IMR-90 (cell line): ENCODE data around the gene TPGS1. TPM values are rescaled to one million over a fixed set of nuclear protein-coding genes. Genes with fewer than 3 reads are reported as not detected.
A peak's percentile ranks its signal among the peaks of the same experiment; 100 is the strongest.

ENCODE experiments used
- ATAC-seq: fragments of 200-7000 bp; cut with Tn5 transposase; 2 replicates; pipeline ENCODE4 v1.9.1; 2020; ENCODE audit warnings: low read depth, mild to moderate bottlenecking, moderate library complexity
- BruUV-seq: library from RNA; stranded (reverse); fragments of 400-500 nt; replicated peaks from 2 replicates; lab custom pipeline; 2021; lab: Mats Ljungman, UMichigan
- CTCF ChIA-PET: fragments of 300-600 bp; formaldehyde crosslinking; extraction: SDS; loops from one replicate; lab custom pipeline; 2021; ENCODE audit warnings: antibody characterized with exemption; lab: Yijun Ruan, JAX
- POLR2A ChIA-PET: fragments of 300-600 bp; sonication (Branson Sonifier 250); formaldehyde crosslinking; loops from one replicate; lab custom pipeline; 2022; ENCODE audit warnings: antibody characterized with exemption; ENCODE audit not compliant: unreplicated experiment; lab: Charles Lee
- DNase-seq: peaks from one replicate; pipeline ENCODE4 v3.0.0; 2013
- H2AFZ ChIP-seq: replicated peaks from 2 replicates; pipeline ENCODE3; 2013; ENCODE audit warnings: low read length, mild to moderate bottlenecking; ENCODE audit not compliant: poor library complexity
- H2AK5ac ChIP-seq: 2 replicates; pipeline ENCODE4 v1.6.1; 2013; ENCODE audit warnings: low read depth, low read length, inconsistent platforms
- H2AK9ac ChIP-seq: replicated peaks from 2 replicates; pipeline ENCODE3; 2013; ENCODE audit warnings: mild to moderate bottlenecking, low read depth, low read length, moderate library complexity; ENCODE audit not compliant: poor library complexity
- H2BK120ac ChIP-seq: 2 replicates; pipeline ENCODE4 v1.6.1; 2013; ENCODE audit warnings: low read depth, low read length, inconsistent platforms
- H2BK15ac ChIP-seq: 3 replicates; pipeline ENCODE4 v1.6.1; 2013; ENCODE audit warnings: low read depth, low read length, inconsistent platforms
- H2BK20ac ChIP-seq: 2 replicates; pipeline ENCODE4 v1.6.1; 2013; ENCODE audit warnings: low read depth, mild to moderate bottlenecking, inconsistent platforms, low read length, moderate library complexity
- H2BK5ac ChIP-seq: 2 replicates; pipeline ENCODE4 v1.6.1; 2013; ENCODE audit warnings: mild to moderate bottlenecking, low read depth, low read length, inconsistent platforms; ENCODE audit not compliant: poor library complexity, severe bottlenecking
- H3K14ac ChIP-seq: replicated peaks from 2 replicates; pipeline ENCODE4 v1.6.1; 2013; ENCODE audit warnings: low read depth, low read length, inconsistent platforms
- H3K18ac ChIP-seq: 2 replicates; pipeline ENCODE4 v1.6.1; 2013; ENCODE audit warnings: low read depth, low read length, control low read depth
- H3K23ac ChIP-seq: 2 replicates; pipeline ENCODE4 v1.6.1; 2013; ENCODE audit warnings: low read depth, low read length, inconsistent platforms
- H3K27ac ChIP-seq: 2 replicates; pipeline ENCODE4 v1.5.1; 2013; ENCODE audit warnings: mild to moderate bottlenecking, control low read depth, low read length; ENCODE audit not compliant: insufficient read depth
- H3K27me3 ChIP-seq: 2 replicates; pipeline ENCODE4 v1.6.1; 2013; ENCODE audit warnings: low read length; ENCODE audit not compliant: control insufficient read depth, insufficient read depth
- H3K36me3 ChIP-seq: 2 replicates; pipeline ENCODE4 v1.6.1; 2013; ENCODE audit warnings: low read length, mixed read lengths; ENCODE audit not compliant: control insufficient read depth, insufficient read depth
- H3K4ac ChIP-seq: 2 replicates; pipeline ENCODE4 v1.6.1; 2013; ENCODE audit warnings: low read depth, low read length, inconsistent platforms
- H3K4me1 ChIP-seq: 2 replicates; pipeline ENCODE4 v1.6.1; 2013; ENCODE audit warnings: low read length, mixed read lengths; ENCODE audit not compliant: control insufficient read depth, insufficient read depth
- H3K4me2 ChIP-seq: 2 replicates; pipeline ENCODE4 v1.6.1; 2013; ENCODE audit warnings: low read depth, mild to moderate bottlenecking, control low read depth, low read length, moderate library complexity
- H3K4me3 ChIP-seq: 2 replicates; pipeline ENCODE4 v1.5.1; 2013; ENCODE audit warnings: low read depth, mild to moderate bottlenecking, control low read depth, low read length, moderate library complexity; ENCODE audit not compliant: insufficient read depth
- H3K56ac ChIP-seq: 2 replicates; pipeline ENCODE4 v1.6.1; 2013; ENCODE audit warnings: low read length, inconsistent platforms; ENCODE audit not compliant: insufficient read depth; ENCODE audit errors: extremely low read depth
- H3K79me1 ChIP-seq, 2 experiments: 2 replicates each; pipeline ENCODE4 v1.6.1; 2013; ENCODE audit warnings: low read length in 2 of 2, inconsistent platforms in 1 of 2, low read depth in 1 of 2
- H3K9ac ChIP-seq: 2 replicates; pipeline ENCODE4 v1.6.1; 2013; ENCODE audit warnings: low read depth, low read length, control low read depth
- H3K9me1 ChIP-seq: 2 replicates; pipeline ENCODE4 v1.6.1; 2013; ENCODE audit warnings: low read length, inconsistent platforms; ENCODE audit not compliant: insufficient read depth
- H3K9me3 ChIP-seq: 2 replicates; pipeline ENCODE4 v1.6.1; 2013; ENCODE audit warnings: low read length; ENCODE audit not compliant: control insufficient read depth, insufficient read depth
- H4K20me1 ChIP-seq: 2 replicates; pipeline ENCODE4 v1.6.1; 2013; ENCODE audit warnings: low read length, inconsistent platforms; ENCODE audit not compliant: insufficient read depth
- H4K5ac ChIP-seq: 2 replicates; pipeline ENCODE4 v1.6.1; 2013; ENCODE audit warnings: mild to moderate bottlenecking, low read depth, low read length, control low read depth
- H4K8ac ChIP-seq, 2 experiments: 2 replicates each; pipeline ENCODE4 v1.6.1; 2013; ENCODE audit warnings: low read depth in 2 of 2, low read length in 2 of 2, control low read depth in 1 of 2, inconsistent platforms in 1 of 2
- H4K91ac ChIP-seq: 2 replicates; pipeline ENCODE4 v1.6.1; 2013; ENCODE audit warnings: low read depth, low read length, inconsistent platforms; ENCODE audit not compliant: insufficient read depth
- BHLHE40 ChIP-seq: fragments of 150-350 bp; IDR thresholded peaks from 2 replicates; pipeline ENCODE4 v1.6.1; 2016; ENCODE audit warnings: mild to moderate bottlenecking, low read depth, low read length
- CEBPB ChIP-seq: IDR thresholded peaks from 2 replicates; pipeline ENCODE4 v1.6.1; 2012; ENCODE audit warnings: low read depth, low read length, improper control_type of control experiment
- CHD1 ChIP-seq: IDR thresholded peaks from 2 replicates; pipeline ENCODE4 v1.6.1; 2012; ENCODE audit warnings: low read depth, low read length, improper control_type of control experiment
- CTCF ChIP-seq: conservative IDR thresholded peaks from 2 replicates; pipeline ENCODE4 v1.5.1; 2012; ENCODE audit warnings: mild to moderate bottlenecking, low read depth, low read length, improper control_type of control experiment
- FOS ChIP-seq: fragments of 150-350 bp; IDR thresholded peaks from 2 replicates; pipeline ENCODE4 v1.6.1; 2016; ENCODE audit warnings: low read depth, low read length
- MAFK ChIP-seq: IDR thresholded peaks from 2 replicates; pipeline ENCODE4 v1.6.1; 2012; ENCODE audit warnings: low read depth, low read length, improper control_type of control experiment
- MAZ ChIP-seq: IDR thresholded peaks from 2 replicates; pipeline ENCODE4 v1.6.1; 2012; ENCODE audit warnings: low read depth, mild to moderate bottlenecking, low read length, improper control_type of control experiment, moderate library complexity, borderline replicate concordance
- MXI1 ChIP-seq: IDR thresholded peaks from 2 replicates; pipeline ENCODE4 v1.6.1; 2012; ENCODE audit warnings: low read depth, mild to moderate bottlenecking, low read length, moderate library complexity, borderline replicate concordance
- NFE2L2 ChIP-seq: fragments of 150-350 bp; IDR thresholded peaks from 2 replicates; pipeline ENCODE4 v1.6.1; 2016; ENCODE audit warnings: low read depth, mild to moderate bottlenecking, low read length
- POLR2A ChIP-seq: IDR thresholded peaks from 2 replicates; pipeline ENCODE4 v1.6.1; 2012; ENCODE audit warnings: mild to moderate bottlenecking, low read depth, low read length
- RAD21 ChIP-seq: IDR thresholded peaks from 2 replicates; pipeline ENCODE4 v1.6.1; 2012; ENCODE audit warnings: low read length, improper control_type of control experiment
- RCOR1 ChIP-seq: IDR thresholded peaks from 2 replicates; pipeline ENCODE4 v1.6.1; 2012; ENCODE audit warnings: mild to moderate bottlenecking, low read length, improper control_type of control experiment; ENCODE audit not compliant: insufficient replicate concordance
- RFX5 ChIP-seq: IDR thresholded peaks from 2 replicates; pipeline ENCODE4 v1.8.0; 2012; ENCODE audit warnings: low read depth, mild to moderate bottlenecking, low read length, moderate library complexity
- SMC3 ChIP-seq: fragments of 150-350 bp; IDR thresholded peaks from 2 replicates; pipeline ENCODE4 v1.6.1; 2016; ENCODE audit warnings: low read depth, mild to moderate bottlenecking, antibody characterized with exemption, low read length, moderate library complexity
- WGBS, 2 experiments: methylation state at CpG; one replicate each; pipeline versions ENCODE4 v1.1.5 to v1.1.7; 2013; ENCODE audit warnings: missing lambda C conversion rate in 2 of 2; ENCODE audit not compliant: insufficient read length in 1 of 2; ENCODE audit errors: extremely low coverage in 2 of 2; 5-methylcytosine and 5-hydroxymethylcytosine counted together
- dilution Hi-C: fragments of 300-500 bp; cut with HindIII; formaldehyde crosslinking; loops from one replicate; pipeline ENCODE4 v1.14.3; 2018; ENCODE audit warnings: low sequenced_read_pairs; ENCODE audit not compliant: unreplicated experiment
- in situ Hi-C: fragments of 300-500 bp; cut with MboI; formaldehyde crosslinking; loops from 3 replicates; pipeline ENCODE4 v1.14.3; 2019; ENCODE audit warnings: low sequenced_read_pairs, inconsistent platforms, mixed read lengths
- intact Hi-C: fragments of 100-400 bp; cut with micrococcal nuclease; formaldehyde crosslinking; loops from 2 replicates; pipeline ENCODE4 v1.10.0; 2022
- polyA plus RNA-seq, 3 experiments: library from polyadenylated mRNA; depleted of rRNA; stranded (reverse); fragments of >200 nt; gene quantifications; 2 replicates each; pipeline ENCODE4 v1.2.3, GENCODE V29; 2012; ENCODE audit warnings: low replicate concordance in 1 of 3
- total RNA-seq: library from RNA; depleted of rRNA; stranded (reverse); fragments of >200 nt; gene quantifications from 2 replicates; pipeline ENCODE4 v1.2.3, GENCODE V29; 2012

The TPGS1 gene
- total and polyA plus RNA-seq, 2 of the 4 experiments (the other 2 are of a cell fraction): 2.7 to 6.3 TPM

DNA sequence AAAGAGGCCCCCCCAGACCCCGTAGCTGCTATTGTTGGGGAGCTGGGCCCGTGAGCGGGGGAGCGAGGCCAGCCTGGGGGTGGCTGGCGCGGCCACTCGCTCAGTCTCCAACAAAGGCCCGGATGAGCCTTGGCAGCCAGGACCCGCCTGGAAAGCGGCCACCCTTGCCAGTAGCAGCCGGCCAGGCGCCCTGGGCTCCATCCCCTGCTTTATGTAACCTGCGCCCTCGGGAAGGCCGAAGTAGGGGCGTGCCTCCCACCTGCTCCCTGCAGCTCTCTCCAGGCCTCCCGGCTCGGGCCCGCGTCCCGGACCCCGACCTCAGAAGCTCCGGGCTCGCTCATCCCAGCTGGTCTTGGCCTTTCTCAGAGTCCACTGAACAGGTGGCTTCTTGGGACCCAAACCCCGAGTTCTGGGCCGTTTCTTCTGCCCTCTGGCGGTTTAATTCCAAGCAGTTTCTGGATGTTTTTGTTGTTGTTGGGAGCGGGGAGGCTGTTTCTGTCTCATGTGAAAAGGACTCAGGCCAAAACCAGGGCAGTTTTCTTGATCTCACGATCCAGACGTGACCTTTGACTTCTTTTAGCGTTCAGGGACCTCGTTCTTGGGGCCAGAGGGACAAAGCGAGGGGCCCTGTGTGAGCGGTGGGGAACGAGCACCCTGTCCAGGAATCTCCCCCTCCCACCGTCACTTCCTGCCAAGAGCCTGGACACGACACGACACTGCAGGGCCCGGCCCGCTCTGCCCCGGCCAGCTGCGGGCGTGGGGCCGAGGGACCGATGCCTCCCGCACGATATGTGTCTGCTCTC is 25.5 kb downstream of the TPGS1 start (continued):
- TF ChIP-seq RCOR1 (no peak), SMC3 (peak; percentile 14; the same call in 1 of the 2 replicates), BHLHE40 (no peak)

- Histone ChIP-seq H2BK15ac (no peak overlapping the region), H3K9ac (peak overlapping the region; percentile 92), H3K79me1 (peaks cover 8 to 55% of the 10 kb centered on the region in 2 experiments), H2BK120ac (no peak overlapping the region), H3K18ac (no peak overlapping the region), H4K5ac (no peak overlapping the region), H2AK5ac (peak overlapping the region; percentile 93; the same call in 1 of the 2 replicates), H3K9me3 (no peaks in the 10 kb centered on the region), H3K4me3 (peak overlapping the region; percentile 94), H3K27ac (peak overlapping the region; percentile 90), H3K23ac (peak overlapping the region; percentile 93; the same call in 1 of the 2 replicates), H2BK5ac (peak overlapping the region; percentile 86), H4K20me1 (peaks cover 46% of the 10 kb centered on the region), H3K9me1 (peaks cover 4% of the 10 kb centered on the region; the same call in 1 of the 2 replicates), H2BK20ac (no peak overlapping the region), H2AK9ac (peak overlapping the region; percentile 100), H3K4me1 (peaks cover 8% of the 10 kb centered on the region), H3K27me3 (no peaks in the 10 kb centered on the region), H4K91ac (no peak overlapping the region; the same call in 1 of the 2 replicates), H3K14ac (peak overlapping the region; percentile 83), H3K4me2 (peak overlapping the region; percentile 98), H2AFZ (peak overlapping the region; percentile 89), H3K4ac (peak overlapping the region; percentile 90; the same call in 1 of the 2 replicates), H3K36me3 (peaks cover 27% of the 10 kb centered on the region), H4K8ac (peak overlapping the region in 1 of 2 experiments; percentile 79; a peak in 2 of 4 replicates), H3K56ac (peak overlapping the region; percentile 61)
- ATAC-seq (no peak), DNase-seq (no peak)
- ChIA-PET POLR2A (no interaction called here), CTCF (interaction anchor here (0.6 to 1.3 kb wide), 2 partner anchors 9 to 23 kb away, joined by 3 to 4 read pairs; no protein-coding TSS in a partner anchor)
- dilution Hi-C loops (no loop called here), intact Hi-C loops (loop anchor here (2.0 kb wide), 1 partner anchor 23 kb away; no protein-coding TSS in a partner anchor), in situ Hi-C loops (no loop called here)
- TF ChIP-seq RAD21: no peak
- TF ChIP-seq CTCF: no peak
- no peak for TF ChIP-seq RCOR1
- TF ChIP-seq CEBPB: no peak
- TF ChIP-seq MAFK: no peak
- no peak for TF ChIP-seq MAZ
- TF ChIP-seq POLR2A: no peak
- TF ChIP-seq FOS: no peak
- TF ChIP-seq MXI1: no peak
- no peak for TF ChIP-seq RFX5
- TF ChIP-seq BHLHE40: no peak
- no peak for TF ChIP-seq NFE2L2
- TF ChIP-seq CHD1: no peak
- 42% methylated on average over 9 of the region's 25 CpGs; no CpG with 5 or more reads in 1 of the 2 experiments for WGBS, 2 experiments
- BruUV-seq: no TSS peak
These were observed 26.2 kb downstream of the TPGS1 start for GRCh38 chr19:533364-534058.
